ENCODE measurements around the gene L3MBTL4.
"Not testable (repeated sequence)": the region's sequence is repeated elsewhere in the genome, so short reads cannot be mapped to it uniquely, and the experiment has no call there.

Gene L3MBTL4

GRCh38 chr18:6248017-6248416, 166.7 kb downstream of the L3MBTL4 start:
- DNase-seq = no peak

DNA sequence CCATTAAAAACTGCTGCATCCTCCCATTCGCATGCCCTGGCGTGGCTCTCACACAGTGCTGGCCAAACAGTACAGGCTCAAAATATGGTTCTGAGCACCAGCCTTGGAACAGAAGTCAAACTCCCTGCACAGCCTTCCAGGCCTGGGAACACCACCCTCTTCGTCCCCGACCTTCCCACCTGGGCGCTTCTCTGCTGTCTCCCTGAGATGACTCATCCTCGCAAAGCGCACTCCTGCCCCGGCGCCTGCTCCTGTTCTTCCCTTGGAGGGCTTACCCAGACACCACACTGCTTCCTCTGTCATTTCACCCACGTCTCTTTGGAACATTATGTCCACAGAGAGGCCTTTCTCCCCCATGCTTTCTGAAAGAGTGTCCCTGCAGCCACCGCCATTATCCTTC, 172.7 kb downstream of the L3MBTL4 start:
- no peak for DNase-seq

DNA sequence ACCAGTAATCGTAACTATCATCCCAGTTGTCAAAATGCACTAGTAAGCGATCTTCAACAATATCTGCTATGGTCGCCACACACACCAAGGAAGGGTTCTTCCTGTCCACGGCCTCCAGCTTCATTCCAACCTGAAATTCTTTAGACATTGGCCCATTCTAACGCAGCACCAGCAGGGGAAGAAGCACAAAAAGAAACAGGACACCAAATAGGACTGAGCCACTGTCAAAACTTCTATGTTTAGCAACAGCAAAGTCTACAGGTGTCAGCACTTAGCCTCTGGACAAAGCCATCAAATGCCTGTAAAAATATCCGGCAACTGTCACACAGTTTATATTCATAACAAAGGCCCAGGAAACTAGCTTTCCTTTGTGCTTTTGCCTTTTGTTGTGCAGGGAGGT, 175.0 kb downstream of the L3MBTL4 start:
- no peak for DNase-seq

DNA sequence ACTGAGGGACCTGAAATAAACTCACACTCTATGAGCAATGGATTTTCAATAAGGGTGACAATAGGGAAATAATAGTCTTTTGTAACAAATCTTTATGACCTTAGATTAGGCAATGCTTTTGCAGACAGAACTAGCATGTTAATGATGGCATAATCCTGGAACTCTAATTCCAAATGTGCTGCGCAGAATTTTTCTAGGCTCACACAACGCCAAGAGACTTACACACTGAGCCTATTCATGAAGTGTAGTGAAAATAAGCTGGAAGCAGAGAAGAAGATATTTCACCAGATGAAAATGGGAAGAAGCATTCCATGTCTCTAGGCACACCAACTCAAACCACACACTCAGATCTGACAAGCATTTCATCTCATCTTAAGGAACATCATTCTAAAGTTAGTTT, 178.5 kb downstream of the L3MBTL4 start:
- no peak for DNase-seq

GRCh38 chr18:6222271-6222670, 192.4 kb downstream of the L3MBTL4 start:
- no peak for DNase-seq

- no peak for DNase-seq
Measured at GRCh38 chr18:6221602-6222014, 193.1 kb downstream of the L3MBTL4 start.

DNA sequence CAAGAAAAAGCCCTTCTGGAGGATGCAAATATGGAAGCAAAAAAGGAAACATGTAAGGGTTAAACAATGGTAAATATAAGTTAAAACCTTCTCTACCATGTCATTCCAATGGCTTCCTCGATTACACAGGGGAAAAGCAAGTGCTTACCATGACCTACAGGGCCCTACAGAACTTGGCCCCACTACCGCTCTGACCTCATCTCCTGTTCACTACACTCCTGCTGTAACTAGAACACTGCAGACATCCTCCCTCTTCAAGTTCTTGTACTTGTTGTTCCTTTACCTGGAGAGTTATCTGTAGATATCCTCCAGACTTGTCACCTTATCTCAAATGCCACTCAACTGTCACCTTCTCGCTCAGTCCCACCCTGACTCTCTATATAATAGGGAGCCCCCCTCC, 194.6 kb downstream of the L3MBTL4 start:
- no peak for DNase-seq

DNA sequence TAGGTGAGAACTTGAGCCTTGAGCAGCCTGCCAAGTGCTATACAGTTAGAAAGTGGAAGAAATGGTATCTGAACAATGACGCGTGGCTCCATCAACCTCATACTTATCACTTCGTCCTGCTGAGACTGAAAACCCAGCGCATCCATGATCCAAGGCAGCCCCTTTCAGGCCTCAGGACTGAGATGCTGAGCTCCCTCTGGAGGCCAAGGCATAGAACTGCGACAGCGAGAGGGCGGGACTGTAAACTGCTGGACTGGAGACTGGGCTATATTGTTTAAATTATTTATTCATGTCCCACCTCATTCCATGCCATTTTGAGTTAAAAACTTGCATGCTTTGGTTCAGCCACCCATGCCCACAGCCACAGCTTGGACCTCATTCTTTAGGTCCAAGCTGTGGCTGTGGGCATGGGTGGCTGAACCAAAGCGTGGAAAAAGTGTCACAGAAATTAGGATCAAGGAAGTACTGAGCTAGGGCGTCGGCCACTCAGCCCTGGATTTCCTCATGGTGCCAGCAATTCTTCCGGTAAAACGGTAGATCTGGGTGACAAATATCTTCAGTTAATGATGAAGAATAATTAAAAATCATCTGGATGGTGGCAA, 195.5 kb downstream of the L3MBTL4 start:
- DNase-seq = no peak

DNA sequence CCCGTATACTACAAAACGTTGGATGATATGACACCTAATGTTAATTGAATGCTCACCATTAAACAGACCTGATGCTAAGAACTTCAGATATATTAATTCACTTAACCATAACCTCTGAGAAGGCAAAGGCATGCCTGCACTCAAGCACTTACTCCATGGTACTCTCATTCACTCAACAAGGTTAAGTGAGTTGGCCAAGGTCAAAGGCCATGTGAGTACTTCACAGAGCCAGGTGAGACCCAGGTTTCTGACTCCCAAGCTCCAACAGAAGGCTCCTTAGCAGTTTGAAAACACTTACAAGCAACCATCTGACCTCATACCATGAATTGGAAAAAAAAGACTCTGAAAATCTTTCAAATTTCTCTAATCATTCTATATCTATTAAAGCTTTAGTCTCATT, 198.8 kb downstream of the L3MBTL4 start:
- no peak for DNase-seq

GRCh38 chr18:6211174-6211504, 203.6 kb downstream of the L3MBTL4 start:
- DNase-seq = no peak

- peak; percentile 25 for DNase-seq
Measured at GRCh38 chr18:6210349-6211173, 204.2 kb downstream of the L3MBTL4 start.

- DNase-seq = no peak
Measured at GRCh38 chr18:6207941-6208340, 206.8 kb downstream of the L3MBTL4 start.

DNA sequence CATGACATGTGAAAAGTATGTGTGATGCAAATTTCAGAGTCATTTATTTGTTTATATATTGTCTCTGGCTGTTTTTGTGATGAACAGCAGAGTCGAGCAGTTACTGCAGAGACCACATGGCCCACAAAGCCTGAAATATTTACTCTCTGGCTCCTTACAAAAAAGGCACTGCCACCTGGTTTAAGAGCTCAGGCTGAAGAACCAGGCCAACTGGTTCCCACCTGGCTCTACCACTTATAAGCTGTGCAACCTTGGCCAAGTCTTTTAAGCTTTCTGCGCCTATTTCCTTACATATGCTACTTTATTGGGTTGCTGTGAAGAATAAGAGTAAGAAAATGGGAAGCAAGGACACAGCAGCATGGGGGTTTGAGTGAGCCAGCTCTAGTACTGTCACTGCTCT, 207.6 kb downstream of the L3MBTL4 start:
- DNase-seq = peak; percentile 14

GRCh38 chr18:6205706-6206105, 209.0 kb downstream of the L3MBTL4 start:
- no peak for DNase-seq

- no peak for DNase-seq
Measured at GRCh38 chr18:6204476-6204875, 210.2 kb downstream of the L3MBTL4 start.

DNA sequence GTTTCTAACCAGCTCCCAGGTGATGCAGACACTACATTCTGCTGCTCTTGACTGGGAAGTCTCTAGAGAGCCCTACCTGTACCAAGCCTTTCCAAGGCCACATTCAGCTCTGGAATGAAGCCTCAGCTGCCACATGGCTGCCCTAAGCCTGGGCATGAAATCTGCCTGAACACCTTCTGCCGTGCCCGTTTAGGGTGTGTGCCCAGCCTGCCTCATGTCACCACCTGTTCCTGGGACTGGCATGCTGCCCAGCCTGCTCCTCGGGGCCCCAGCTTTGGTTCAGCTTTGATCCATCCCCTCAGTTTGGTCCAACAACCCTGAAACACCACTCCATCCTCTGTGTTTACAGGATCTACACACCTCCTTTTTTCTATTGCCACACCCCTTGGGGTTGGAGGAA, 210.9 kb downstream of the L3MBTL4 start:
- DNase-seq = peak; percentile 55

GRCh38 chr18:6202861-6203260, 211.8 kb downstream of the L3MBTL4 start:
- no peak for DNase-seq

DNA sequence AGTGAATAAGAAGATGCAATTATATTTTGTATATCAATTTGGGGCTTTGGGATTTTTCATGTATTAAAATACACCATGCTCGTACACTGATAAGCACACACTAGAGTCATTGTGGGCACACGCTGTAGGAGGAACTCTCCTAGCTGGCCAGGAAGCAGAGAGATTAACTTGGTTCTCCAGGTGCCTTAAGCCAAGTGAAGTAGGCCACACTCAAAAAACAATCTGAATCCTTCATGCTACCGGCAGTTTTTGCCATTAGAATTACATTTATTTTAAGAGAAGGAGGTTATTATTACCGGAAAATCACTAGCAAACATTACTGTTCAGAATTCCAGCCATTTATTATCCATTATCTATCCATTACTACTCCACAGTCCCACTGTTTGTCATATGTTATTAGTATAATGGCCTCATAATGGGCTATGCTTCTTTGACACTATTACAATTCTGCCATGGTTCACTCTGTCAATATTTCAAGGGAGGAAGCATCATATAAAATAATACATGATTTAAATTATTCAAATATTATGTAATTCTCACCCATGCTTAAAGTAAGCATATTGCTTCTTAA, 214.4 kb downstream of the L3MBTL4 start:
- DNase-seq = no peak

DNA sequence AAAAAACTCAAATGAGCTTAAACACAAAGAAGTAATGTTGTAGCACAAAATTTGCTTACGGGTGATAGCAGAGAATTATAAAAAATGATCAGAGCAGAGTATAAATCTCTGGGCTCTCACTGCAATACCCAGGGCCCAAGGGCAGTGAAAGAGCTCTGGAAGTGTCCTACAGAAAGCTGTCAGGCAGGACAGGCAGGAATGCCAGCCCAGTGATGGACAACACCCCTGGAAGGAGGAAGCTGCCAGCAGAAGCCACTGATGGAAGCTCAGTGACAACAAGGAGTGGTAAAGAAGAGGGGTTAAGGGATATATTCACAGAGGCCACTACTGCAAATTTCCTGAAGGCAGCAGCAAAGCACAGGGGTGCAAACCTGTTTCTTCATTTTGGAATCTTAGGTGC, 214.9 kb downstream of the L3MBTL4 start:
- DNase-seq = no peak

DNA sequence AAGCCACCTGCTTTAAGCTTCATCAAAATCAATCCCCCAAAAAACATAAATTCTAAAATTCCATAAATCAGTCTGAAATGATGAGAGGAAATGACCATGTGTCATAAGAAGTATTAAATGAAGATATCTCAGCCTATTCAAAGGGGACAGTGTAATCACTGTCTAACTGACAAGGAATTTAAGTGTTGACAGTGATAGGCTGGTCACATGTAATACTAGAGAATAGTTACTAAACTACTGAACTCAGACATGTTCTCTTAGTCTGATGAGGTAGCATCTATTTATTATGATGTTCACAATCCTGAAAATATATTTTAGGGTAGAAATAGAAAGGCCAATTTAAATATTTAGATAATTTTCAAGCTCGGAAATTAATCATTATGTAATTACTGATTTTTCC, 216.1 kb downstream of the L3MBTL4 start:
- DNase-seq = no peak

- no peak for DNase-seq
Measured at GRCh38 chr18:6194640-6195039, 220.1 kb downstream of the L3MBTL4 start.

GRCh38 chr18:6185782-6186181, 228.9 kb downstream of the L3MBTL4 start:
- not testable (repeated sequence) for DNase-seq

GRCh38 chr18:6174983-6175745, 239.5 kb downstream of the L3MBTL4 start:
- no peak for DNase-seq

DNA sequence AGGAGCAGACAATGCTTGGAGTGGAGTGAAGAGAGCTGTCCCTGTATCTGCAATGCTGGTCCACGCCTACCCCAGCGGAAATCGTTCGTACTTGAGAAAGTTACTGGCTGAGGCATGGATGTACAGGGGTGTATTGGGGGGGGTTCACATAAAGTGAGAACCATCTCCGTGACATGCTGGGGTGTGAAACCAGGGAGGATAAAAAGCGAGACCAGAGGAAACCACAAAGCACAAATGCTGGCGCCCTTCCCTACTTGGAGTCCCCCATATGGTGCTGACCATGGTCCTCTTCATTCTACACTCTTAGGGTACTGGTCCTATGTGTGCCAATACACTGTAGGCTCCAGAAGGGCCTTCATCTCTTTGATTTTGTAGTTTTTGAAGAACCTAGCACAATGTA, 244.1 kb downstream of the L3MBTL4 start:
- no peak for DNase-seq
